Loucy (cell line): ENCODE results near the gene TNNC2.

Source experiments
- EZH2phosphoT487 ChIP-seq: fragments of 200-600 bp; IDR thresholded peaks from 2 replicates; pipeline ENCODE4 v1.6.1; 2018; ENCODE audit warnings: antibody characterized with exemption, mild to moderate bottlenecking, moderate library complexity, borderline replicate concordance
- TF ChIP-seq, protein P1 (sequence below): fragments of 200-600 bp; sonication (generic); conservative IDR thresholded peaks from 2 replicates; pipeline ENCODE4 v1.5.1; 2014; ENCODE audit warnings: mild to moderate bottlenecking, antibody characterized with exemption, low read length

DNA sequence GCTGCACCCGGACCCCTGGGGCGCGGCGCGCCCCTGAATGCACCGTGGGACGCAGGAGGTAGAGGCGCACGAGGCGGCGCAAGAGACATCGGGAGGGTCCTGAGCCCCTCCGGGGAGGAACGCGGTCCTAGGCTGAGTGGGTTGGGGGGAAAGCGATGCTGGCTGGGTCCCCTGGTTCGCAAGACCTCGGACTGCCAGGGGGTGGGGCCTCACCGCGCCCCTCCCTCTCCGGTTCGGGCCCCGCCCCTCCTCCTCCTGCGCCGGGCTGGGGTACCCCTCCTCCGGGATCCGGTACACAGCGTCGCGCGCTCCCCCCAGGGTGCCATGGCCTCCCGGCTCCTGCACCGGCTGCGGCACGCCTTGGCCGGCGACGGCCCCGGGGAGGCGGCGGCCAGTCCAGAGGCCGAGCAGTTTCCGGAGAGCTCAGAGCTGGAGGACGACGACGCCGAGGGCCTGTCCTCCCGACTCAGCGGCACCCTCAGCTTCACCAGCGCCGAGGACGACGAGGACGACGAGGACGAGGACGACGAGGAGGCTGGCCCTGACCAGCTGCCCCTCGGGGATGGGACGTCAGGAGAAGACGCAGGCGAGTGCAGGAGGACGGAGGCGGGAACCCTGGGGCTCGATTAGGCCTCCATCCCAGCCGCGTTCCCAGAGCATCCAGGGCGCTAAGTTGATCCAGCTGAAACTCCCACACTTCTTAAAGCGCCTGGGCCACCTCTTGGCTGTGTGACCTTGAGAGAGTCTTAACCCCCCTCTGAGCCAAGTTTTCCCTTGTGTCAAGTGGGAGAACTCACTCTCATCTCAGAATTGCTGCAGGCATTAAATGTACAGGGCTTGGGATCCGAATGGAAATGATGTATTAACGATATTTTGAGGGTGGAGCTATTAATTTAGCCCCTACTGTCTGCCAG lies 7.0 kb upstream of the TNNC2 start:
- TF ChIP-seq, protein P1, sequence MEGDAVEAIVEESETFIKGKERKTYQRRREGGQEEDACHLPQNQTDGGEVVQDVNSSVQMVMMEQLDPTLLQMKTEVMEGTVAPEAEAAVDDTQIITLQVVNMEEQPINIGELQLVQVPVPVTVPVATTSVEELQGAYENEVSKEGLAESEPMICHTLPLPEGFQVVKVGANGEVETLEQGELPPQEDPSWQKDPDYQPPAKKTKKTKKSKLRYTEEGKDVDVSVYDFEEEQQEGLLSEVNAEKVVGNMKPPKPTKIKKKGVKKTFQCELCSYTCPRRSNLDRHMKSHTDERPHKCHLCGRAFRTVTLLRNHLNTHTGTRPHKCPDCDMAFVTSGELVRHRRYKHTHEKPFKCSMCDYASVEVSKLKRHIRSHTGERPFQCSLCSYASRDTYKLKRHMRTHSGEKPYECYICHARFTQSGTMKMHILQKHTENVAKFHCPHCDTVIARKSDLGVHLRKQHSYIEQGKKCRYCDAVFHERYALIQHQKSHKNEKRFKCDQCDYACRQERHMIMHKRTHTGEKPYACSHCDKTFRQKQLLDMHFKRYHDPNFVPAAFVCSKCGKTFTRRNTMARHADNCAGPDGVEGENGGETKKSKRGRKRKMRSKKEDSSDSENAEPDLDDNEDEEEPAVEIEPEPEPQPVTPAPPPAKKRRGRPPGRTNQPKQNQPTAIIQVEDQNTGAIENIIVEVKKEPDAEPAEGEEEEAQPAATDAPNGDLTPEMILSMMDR, result no peak
- TF ChIP-seq EZH2phosphoT487, result no peak
